HCT116 (cell line): ENCODE measurements around the gene C3orf85. TPM values are rescaled to one million over a fixed set of nuclear protein-coding genes. Genes with fewer than 3 reads are reported as not detected.

Experiments
- ATAC-seq: fragments of 200-7000 bp; cut with Tn5 transposase; 2 replicates; pipeline ENCODE4 v1.9.1; 2020; ENCODE audit warnings: mild to moderate bottlenecking, moderate library complexity
- BruUV-seq: library from RNA; stranded (reverse); fragments of 400-500 nt; replicated peaks from 2 replicates; lab custom pipeline; 2021; lab: Mats Ljungman, UMichigan
- CTCF ChIA-PET: fragments of 300-600 bp; sonication (Branson Sonifier 250); formaldehyde crosslinking; loops from one replicate; lab custom pipeline; 2021; ENCODE audit warnings: antibody characterized with exemption; lab: Charles Lee
- POLR2A ChIA-PET: fragments of 300-600, 350-600 bp; sonication (Branson Sonifier 250); formaldehyde crosslinking; loops from one replicate; lab custom pipeline; 2021; ENCODE audit warnings: antibody characterized with exemption; lab: Charles Lee
- RAD21 ChIA-PET, 2 experiments: fragments of 300-600 bp; sonication (Branson Sonifier 250); formaldehyde crosslinking; loops; one replicate each; lab custom pipeline; 2023; ENCODE audit warnings: low total read pairs in 2 of 2; ENCODE audit not compliant: uncharacterized antibody in 2 of 2, unreplicated experiment in 2 of 2, low non-redundant PET in 1 of 2; lab: Charles Lee
- DNase-seq: peaks from one replicate; pipeline ENCODE4 v3.0.0-alpha.2; 2010; ENCODE audit warnings: low read depth, low spot score
- H2AFZ ChIP-seq: fragments of 200-600 bp; shearing (Covaris generic), sonication (generic); 2 replicates; pipeline ENCODE4 v1.6.1; 2017; ENCODE audit warnings: low read depth, mixed run types, mixed read lengths, antibody characterized with exemption, low read length; ENCODE audit not compliant: poor library complexity, severe bottlenecking
- H3K27ac ChIP-seq: 2 replicates; pipeline ENCODE4 v1.5.1; 2012; ENCODE audit warnings: low read depth, low read length
- H3K27me3 ChIP-seq: fragments of 200-600 bp; sonication (generic); 2 replicates; pipeline ENCODE4 v1.6.1; 2016; ENCODE audit warnings: mixed run types, low read length, mixed read lengths; ENCODE audit not compliant: insufficient read depth
- H3K36me3 ChIP-seq, 2 experiments: fragments of 200-500 bp in 1 of 2; fragments of 200-600 bp in 1 of 2; sonication (Bioruptor generic) in 1 of 2; sonication (generic) in 1 of 2; 2 replicates each; pipeline versions ENCODE4 v1.5.1 to v1.6.1; 2014 to 2016; ENCODE audit warnings: low read length in 2 of 2, inconsistent platforms in 1 of 2, mixed read lengths in 1 of 2, mixed run types in 1 of 2; ENCODE audit not compliant: insufficient read depth in 2 of 2, control insufficient read depth in 1 of 2
- H3K4me1 ChIP-seq, 2 experiments: fragments of 200-600 bp in 1 of 2; sonication (generic) in 1 of 2; 2 replicates each; pipeline versions ENCODE4 v1.5.1 to v1.6.1; 2012 to 2017; ENCODE audit warnings: low read length in 2 of 2, inconsistent platforms in 1 of 2, mild to moderate bottlenecking in 1 of 2, mixed read lengths in 1 of 2, mixed run types in 1 of 2, moderate library complexity in 1 of 2; ENCODE audit not compliant: insufficient read depth in 2 of 2, control insufficient read depth in 1 of 2
- H3K4me2 ChIP-seq: fragments of 200-600 bp; sonication (generic); 2 replicates; pipeline ENCODE4 v1.6.1; 2017; ENCODE audit warnings: mixed run types, low read length, mixed read lengths
- H3K4me3 ChIP-seq, 2 experiments: fragments of 200-600 bp in 1 of 2; sonication (generic) in 1 of 2; replicated peaks in 1 of 2; 2 replicates each; pipeline ENCODE4 v1.5.1; 2011 to 2016; ENCODE audit warnings: low read length in 2 of 2, control low read depth in 1 of 2, low read depth in 1 of 2, mild to moderate bottlenecking in 1 of 2, mixed read lengths in 1 of 2, mixed run types in 1 of 2
- H3K79me2 ChIP-seq: fragments of 200-600 bp; sonication (generic); 2 replicates; pipeline ENCODE4 v1.6.1; 2017; ENCODE audit warnings: mild to moderate bottlenecking, mixed run types, low read length, moderate library complexity, mixed read lengths; ENCODE audit not compliant: insufficient read depth
- H3K9ac ChIP-seq: fragments of 200-600 bp; sonication (generic); 2 replicates; pipeline ENCODE4 v1.6.1; 2016; ENCODE audit warnings: low read length, mixed read lengths
- H3K9me2 ChIP-seq: fragments of 200-600 bp; sonication (generic), shearing (Covaris generic); 2 replicates; pipeline ENCODE4 v1.6.1; 2017; ENCODE audit warnings: mixed run types, mild to moderate bottlenecking, moderate library complexity; ENCODE audit not compliant: insufficient read depth
- H3K9me3 ChIP-seq, 2 experiments: fragments of 200-500 bp in 1 of 2; fragments of 200-600 bp in 1 of 2; sonication (Bioruptor generic) in 1 of 2; sonication (generic) in 1 of 2; 2 replicates each; pipeline ENCODE4 v1.6.1; 2014 to 2017; ENCODE audit warnings: low read length in 2 of 2, mixed read lengths in 2 of 2, inconsistent platforms in 1 of 2, low read depth in 1 of 2, mild to moderate bottlenecking in 1 of 2, mixed run types in 1 of 2, moderate library complexity in 1 of 2; ENCODE audit not compliant: control insufficient read depth in 1 of 2, insufficient read depth in 1 of 2
- H4K20me1 ChIP-seq: fragments of 200-600 bp; sonication (generic), shearing (Covaris generic); 2 replicates; pipeline ENCODE4 v1.6.1; 2017; ENCODE audit warnings: mixed run types, mild to moderate bottlenecking, moderate library complexity; ENCODE audit not compliant: insufficient read depth
- CTCF ChIP-seq, 3 experiments: fragments of 200-600 bp in 1 of 3; sonication (generic) in 1 of 3; IDR thresholded peaks in 2 of 3; conservative IDR thresholded peaks in 1 of 3; 2 replicates each; pipeline ENCODE4 v1.5.1; 2012 to 2017; ENCODE audit warnings: low read depth in 2 of 3, low read length in 2 of 3, antibody characterized with exemption in 1 of 3, borderline replicate concordance in 1 of 3, control low read depth in 1 of 3, mild to moderate bottlenecking in 1 of 3, mixed read lengths in 1 of 3, mixed run types in 1 of 3, moderate library complexity in 1 of 3; ENCODE audit not compliant: insufficient read depth in 1 of 3
- POLR2AphosphoS5 ChIP-seq: IDR thresholded peaks from 2 replicates; pipeline ENCODE4 v1.6.1; 2011; ENCODE audit warnings: mild to moderate bottlenecking, low read depth, low read length, moderate library complexity
- RAD21 ChIP-seq: IDR thresholded peaks from 2 replicates; pipeline ENCODE4 v1.6.1; 2012; ENCODE audit warnings: low read depth, mild to moderate bottlenecking
- SP1 ChIP-seq: IDR thresholded peaks from 2 replicates; pipeline ENCODE4 v1.6.1; 2012; ENCODE audit warnings: low read depth
- intact Hi-C: fragments of 100-400 bp; cut with micrococcal nuclease; formaldehyde crosslinking; loops from 2 replicates; pipeline ENCODE4 v1.10.0; 2022
- total RNA-seq: library from RNA; stranded (reverse); gene quantifications from one replicate; pipeline ENCODE4 v1.2.1, GENCODE V29; 2021; ENCODE audit not compliant: unreplicated experiment

Gene C3orf85
- total RNA-seq, 1 experiment from 2014 or later: not detected

GRCh38 chr3:109095166-109095565 is 41.4 kb upstream of the C3orf85 start (continued):
- TF ChIP-seq CTCF (IDR thresholded peaks at IDR 0.05 in 2 of 3, conservative IDR thresholded peaks at IDR 0.05 in 1 of 3; ENCODE audit: borderline replicate concordance in 1 of 3, insufficient read depth in 1 of 3, low read depth in 2 of 3, low read length in 2 of 3) (no peak), SP1 (no peak)

GRCh38 chr3:109098079-109098644 is 38.4 kb upstream of the C3orf85 start:
- no peaks in the 10 kb centered on the region for H3K27me3 ChIP-seq
- intact Hi-C loops: no loop called here
- TF ChIP-seq RAD21 (peak; percentile 56), POLR2AphosphoS5 (no peak), CTCF (IDR thresholded peaks at IDR 0.05 in 2 of 3, conservative IDR thresholded peaks at IDR 0.05 in 1 of 3; ENCODE audit: borderline replicate concordance in 1 of 3, insufficient read depth in 1 of 3, low read depth in 2 of 3, low read length in 2 of 3) (peak; percentile 20 to 77 (median 65); a peak in 4 of 6 replicates)
- TF ChIP-seq, all 23 proteins: peak for 2

More at GRCh38 chr3:109098079-109098644, 38.4 kb upstream of the C3orf85 start:
- BruUV-seq: no TSS peak
- Histone ChIP-seq H4K20me1 (no peaks in the 10 kb centered on the region), H3K4me2 (no peak overlapping the region), H3K27ac (no peak overlapping the region), H3K9me3 (no peaks in the 10 kb centered on the region), H2AFZ (peak overlapping the region; percentile 42), H3K4me3 (no peak overlapping the region), H3K9ac (no peak overlapping the region), H3K36me3 (no peaks in the 10 kb centered on the region), H3K9me2 (no peaks in the 10 kb centered on the region), H3K4me1 (no peaks in the 10 kb centered on the region), H3K79me2 (no peaks in the 10 kb centered on the region)
- ChIA-PET RAD21 (interaction anchor here in 1 of 2 experiments (1.0 kb wide), 1 partner anchor 74 kb away, joined by 3 read pairs; no protein-coding TSS in a partner anchor), POLR2A (no interaction called here), CTCF (interaction anchor here (0.7 to 2.4 kb wide), 9 partner anchors 10 to 607 kb away, joined by 3 to 24 read pairs (median 3); no protein-coding TSS in a partner anchor)
- DNase-seq: peak; percentile 50
- ATAC-seq: peak; percentile 100
